ENCODE measurements around the gene RSPH3.
"Not testable (repeated sequence)": the region's sequence is repeated elsewhere in the genome, so short reads cannot be mapped to it uniquely, and the experiment has no call there.

DNA sequence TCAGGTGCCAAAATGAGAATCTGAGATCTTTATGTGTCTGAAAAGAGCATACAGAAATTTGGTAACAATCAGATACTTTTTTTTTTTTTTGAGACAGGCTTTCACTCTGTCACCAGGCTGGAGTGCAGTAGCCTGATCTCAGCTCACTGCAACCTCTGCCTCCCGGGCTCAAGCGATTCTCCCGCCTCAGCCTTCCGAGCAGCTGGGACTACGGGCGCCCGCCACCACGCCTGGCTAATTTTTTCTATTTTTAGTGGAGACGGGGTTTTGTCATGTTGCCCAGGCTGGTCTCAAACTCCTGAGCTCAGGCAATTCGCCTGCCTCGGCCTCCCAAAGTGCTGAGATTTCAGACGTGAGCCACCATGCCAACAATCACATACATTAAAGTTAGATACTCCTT is 38.3 kb upstream of the RSPH3 start:
- TF ChIP-seq, protein P1, sequence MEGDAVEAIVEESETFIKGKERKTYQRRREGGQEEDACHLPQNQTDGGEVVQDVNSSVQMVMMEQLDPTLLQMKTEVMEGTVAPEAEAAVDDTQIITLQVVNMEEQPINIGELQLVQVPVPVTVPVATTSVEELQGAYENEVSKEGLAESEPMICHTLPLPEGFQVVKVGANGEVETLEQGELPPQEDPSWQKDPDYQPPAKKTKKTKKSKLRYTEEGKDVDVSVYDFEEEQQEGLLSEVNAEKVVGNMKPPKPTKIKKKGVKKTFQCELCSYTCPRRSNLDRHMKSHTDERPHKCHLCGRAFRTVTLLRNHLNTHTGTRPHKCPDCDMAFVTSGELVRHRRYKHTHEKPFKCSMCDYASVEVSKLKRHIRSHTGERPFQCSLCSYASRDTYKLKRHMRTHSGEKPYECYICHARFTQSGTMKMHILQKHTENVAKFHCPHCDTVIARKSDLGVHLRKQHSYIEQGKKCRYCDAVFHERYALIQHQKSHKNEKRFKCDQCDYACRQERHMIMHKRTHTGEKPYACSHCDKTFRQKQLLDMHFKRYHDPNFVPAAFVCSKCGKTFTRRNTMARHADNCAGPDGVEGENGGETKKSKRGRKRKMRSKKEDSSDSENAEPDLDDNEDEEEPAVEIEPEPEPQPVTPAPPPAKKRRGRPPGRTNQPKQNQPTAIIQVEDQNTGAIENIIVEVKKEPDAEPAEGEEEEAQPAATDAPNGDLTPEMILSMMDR (optimal IDR thresholded peaks at IDR 0.05 in 1 of 3, IDR thresholded peaks at IDR 0.05 in 1 of 3, conservative IDR thresholded peaks at IDR 0.05 in 1 of 3; ENCODE audit: extremely low read depth in 1 of 3, insufficient read depth in 2 of 3, low read length in 3 of 3): not testable (repeated sequence)
- not testable (repeated sequence) for TF ChIP-seq EZH2 (IDR thresholded peaks at IDR 0.05; ENCODE audit: low read length)

Measured in keratinocyte (primary cell).